ENCODE results near the gene REELD1.

Gene REELD1

DNA sequence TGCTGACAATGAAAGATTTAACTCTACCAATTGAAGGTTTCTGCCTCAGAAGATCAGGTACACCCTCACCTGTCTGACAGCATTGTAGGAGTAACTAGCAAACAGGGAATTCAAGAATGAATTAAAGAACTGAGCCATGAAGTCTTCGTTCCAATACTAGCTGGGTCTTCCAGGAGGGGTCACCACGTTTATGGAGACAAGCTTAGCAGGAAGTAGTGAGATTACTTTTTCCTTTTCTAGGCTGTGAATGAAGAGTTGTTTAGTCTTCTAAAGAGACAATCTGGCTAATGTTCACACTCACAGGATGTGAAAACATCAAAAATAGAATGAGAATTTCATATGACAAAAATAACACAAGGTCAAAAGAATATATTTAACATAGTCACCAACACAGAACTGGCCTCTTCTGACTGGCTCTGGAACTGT, 54.9 kb downstream of the REELD1 start:
- Histone ChIP-seq H3K4me3 (ENCODE audit: low read length) (no peak overlapping the region), H3K4me2 (ENCODE audit: low read length) (no peak overlapping the region), H3K9me3 (replicated peaks; ENCODE audit: low read length) (no peaks in the 10 kb centered on the region), H3K27me3 (ENCODE audit: control insufficient read depth, insufficient read depth, low read length) (no peaks in the 10 kb centered on the region), H3K9ac (ENCODE audit: low read depth, low read length) (no peak overlapping the region), H3K4me1 (ENCODE audit: control insufficient read depth, insufficient read depth, low read length) (no peaks in the 10 kb centered on the region), H3K36me3 (ENCODE audit: insufficient read depth, low read length) (no peaks in the 10 kb centered on the region)

DNA sequence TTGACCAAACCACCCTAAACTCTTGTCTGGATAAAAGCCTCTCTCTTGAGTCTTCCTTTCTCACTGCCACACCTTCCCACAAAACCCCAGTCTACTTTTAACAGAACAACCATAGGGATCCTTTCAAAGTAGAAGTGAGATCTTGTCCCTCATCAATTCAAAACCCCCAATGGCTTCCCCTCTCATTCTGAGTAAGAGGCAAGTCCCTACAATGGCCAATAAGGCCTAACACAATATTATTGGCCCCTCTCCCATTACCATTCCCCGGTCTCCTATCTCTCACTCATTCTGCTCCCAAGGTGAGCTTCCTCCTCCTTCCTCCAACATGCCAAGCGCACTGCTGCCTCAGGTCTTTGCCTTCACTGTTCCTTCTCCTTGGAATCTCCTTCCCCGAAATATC, 57.1 kb downstream of the REELD1 start:
- H3K27me3 ChIP-seq (ENCODE audit: control insufficient read depth, insufficient read depth, low read length), result no peaks in the 10 kb centered on the region
- H3K9ac ChIP-seq (ENCODE audit: low read depth, low read length), result no peak overlapping the region
- no peaks in the 10 kb centered on the region for H3K4me1 ChIP-seq (ENCODE audit: control insufficient read depth, insufficient read depth, low read length)
- H3K4me3 ChIP-seq (ENCODE audit: low read length), result no peak overlapping the region
- H3K4me2 ChIP-seq (ENCODE audit: low read length), result no peak overlapping the region
- no peaks in the 10 kb centered on the region for H3K9me3 ChIP-seq (replicated peaks; ENCODE audit: low read length)
- H3K36me3 ChIP-seq (ENCODE audit: insufficient read depth, low read length), result no peaks in the 10 kb centered on the region

GRCh38 chr4:146273204-146273901, 59.0 kb downstream of the REELD1 start:
- H3K4me1 ChIP-seq (ENCODE audit: control insufficient read depth, insufficient read depth, low read length), result no peaks in the 10 kb centered on the region
- no peak overlapping the region for H3K9ac ChIP-seq (ENCODE audit: low read depth, low read length)
- no peaks in the 10 kb centered on the region for H3K36me3 ChIP-seq (ENCODE audit: insufficient read depth, low read length)
- no peak overlapping the region for H3K4me2 ChIP-seq (ENCODE audit: low read length)
- no peaks in the 10 kb centered on the region for H3K9me3 ChIP-seq (replicated peaks; ENCODE audit: low read length)
- H3K4me3 ChIP-seq (ENCODE audit: low read length), result no peak overlapping the region
- H3K27me3 ChIP-seq (ENCODE audit: control insufficient read depth, insufficient read depth, low read length), result no peaks in the 10 kb centered on the region

GRCh38 chr4:146274774-146275173, 60.4 kb downstream of the REELD1 start:
- Histone ChIP-seq H3K9me3 (replicated peaks; ENCODE audit: low read length) (no peaks in the 10 kb centered on the region), H3K27me3 (ENCODE audit: control insufficient read depth, insufficient read depth, low read length) (no peaks in the 10 kb centered on the region), H3K4me3 (ENCODE audit: low read length) (no peak overlapping the region), H3K9ac (ENCODE audit: low read depth, low read length) (no peak overlapping the region), H3K4me1 (ENCODE audit: control insufficient read depth, insufficient read depth, low read length) (no peaks in the 10 kb centered on the region), H3K36me3 (ENCODE audit: insufficient read depth, low read length) (no peaks in the 10 kb centered on the region), H3K4me2 (ENCODE audit: low read length) (no peak overlapping the region)

- Histone ChIP-seq H3K9ac (ENCODE audit: low read depth, low read length) (no peak overlapping the region), H3K27me3 (ENCODE audit: control insufficient read depth, insufficient read depth, low read length) (no peaks in the 10 kb centered on the region), H3K4me1 (ENCODE audit: control insufficient read depth, insufficient read depth, low read length) (no peaks in the 10 kb centered on the region), H3K4me2 (ENCODE audit: low read length) (no peak overlapping the region), H3K4me3 (ENCODE audit: low read length) (no peak overlapping the region), H3K36me3 (ENCODE audit: insufficient read depth, low read length) (no peaks in the 10 kb centered on the region), H3K9me3 (replicated peaks; ENCODE audit: low read length) (no peaks in the 10 kb centered on the region)
Observed at GRCh38 chr4:146275370-146275769, 61.0 kb downstream of the REELD1 start.

DNA sequence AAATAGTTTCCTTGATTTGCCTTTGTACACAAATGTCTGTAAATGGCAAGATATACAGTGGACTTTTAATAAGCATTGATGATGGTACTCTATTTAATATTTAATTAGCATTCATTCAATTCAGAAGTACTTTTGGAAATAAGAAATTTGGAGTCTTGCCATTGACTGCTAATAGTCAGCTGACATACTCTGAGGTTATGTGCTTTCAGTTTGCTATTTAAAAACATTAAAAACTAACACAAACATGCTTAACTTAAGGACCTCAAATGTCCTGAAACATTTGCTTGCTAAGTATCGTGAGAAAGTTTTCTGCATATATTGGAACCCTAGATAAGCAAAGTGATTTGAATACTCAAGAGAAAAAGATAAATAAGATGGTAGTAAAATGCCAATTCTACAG, 64.6 kb downstream of the REELD1 start:
- Histone ChIP-seq H3K36me3 (ENCODE audit: insufficient read depth, low read length) (no peaks in the 10 kb centered on the region), H3K4me2 (ENCODE audit: low read length) (no peak overlapping the region), H3K27me3 (ENCODE audit: control insufficient read depth, insufficient read depth, low read length) (no peaks in the 10 kb centered on the region), H3K9me3 (replicated peaks; ENCODE audit: low read length) (no peaks in the 10 kb centered on the region), H3K4me3 (ENCODE audit: low read length) (no peak overlapping the region), H3K9ac (ENCODE audit: low read depth, low read length) (no peak overlapping the region), H3K4me1 (ENCODE audit: control insufficient read depth, insufficient read depth, low read length) (no peaks in the 10 kb centered on the region)

Measured in skeletal muscle satellite cell (primary cell).